OCI-LY7 (cell line): ENCODE results near the gene PDIA2. TPM values are rescaled to one million over a fixed set of nuclear protein-coding genes. Genes with fewer than 3 reads are reported as not detected.

ENCODE experiments used
- Bru-seq: library from RNA; stranded (reverse); fragments of 400-500 nt; gene quantifications from one replicate; lab custom pipeline; 2021; lab: Mats Ljungman, UMichigan
- BruChase-seq, 2 experiments: library from RNA; stranded (reverse); fragments of 400-500 nt; gene quantifications; one replicate each; lab custom pipeline; 2021; lab: Mats Ljungman, UMichigan
- BruUV-seq: library from RNA; stranded (reverse); fragments of 400-500 nt; replicated peaks from 2 replicates; lab custom pipeline; 2021; lab: Mats Ljungman, UMichigan
- CTCF ChIA-PET: fragments of 300-600 bp; sonication (Branson Sonifier 250); formaldehyde crosslinking; loops from one replicate; lab custom pipeline; 2022; ENCODE audit warnings: antibody characterized with exemption; ENCODE audit not compliant: unreplicated experiment; lab: Charles Lee
- POLR2A ChIA-PET: fragments of 300-600 bp; sonication (Branson Sonifier 250); formaldehyde crosslinking; loops from one replicate; lab custom pipeline; 2022; ENCODE audit warnings: antibody characterized with exemption; lab: Charles Lee
- DNase-seq: peaks from one replicate; pipeline ENCODE4 v3.0.0-alpha.2; 2015; ENCODE audit warnings: low spot score
- H2AFZ ChIP-seq: fragments of 200-600 bp; sonication (generic), shearing (Covaris generic); 2 replicates; pipeline ENCODE4 v1.6.1; 2014; ENCODE audit warnings: mild to moderate bottlenecking, antibody characterized with exemption, low read length, moderate library complexity
- H3K27ac ChIP-seq: fragments of 200-600 bp; sonication (generic); 2 replicates; pipeline ENCODE4 v1.5.1; 2014; ENCODE audit warnings: mixed run types, low read depth, mild to moderate bottlenecking, moderate library complexity, low read length, inconsistent platforms; ENCODE audit not compliant: poor library complexity, severe bottlenecking
- H3K36me3 ChIP-seq: fragments of 200-600 bp; sonication (generic); 2 replicates; pipeline ENCODE4 v1.6.1; 2014; ENCODE audit warnings: mild to moderate bottlenecking, antibody characterized with exemption, low read length, moderate library complexity, mixed read lengths; ENCODE audit not compliant: insufficient read depth
- H3K4me1 ChIP-seq: fragments of 200-600 bp; sonication (generic); 2 replicates; pipeline ENCODE4 v1.5.1; 2014; ENCODE audit warnings: mild to moderate bottlenecking, low read length; ENCODE audit not compliant: insufficient read depth, poor library complexity, severe bottlenecking
- H3K4me2 ChIP-seq: fragments of 200-600 bp; sonication (generic); 2 replicates; pipeline ENCODE4 v1.6.1; 2014; ENCODE audit warnings: mild to moderate bottlenecking, low read length
- H3K4me3 ChIP-seq: fragments of 200-600 bp; sonication (generic); 2 replicates; pipeline ENCODE4 v1.5.1; 2014; ENCODE audit warnings: mild to moderate bottlenecking, low read depth, low read length; ENCODE audit not compliant: poor library complexity, severe bottlenecking
- H3K79me2 ChIP-seq: fragments of 200-600 bp; sonication (generic); 2 replicates; pipeline ENCODE4 v1.6.1; 2016; ENCODE audit warnings: low read depth, mild to moderate bottlenecking, low read length, moderate library complexity, mixed read lengths; ENCODE audit not compliant: insufficient read depth
- H3K9me2 ChIP-seq: fragments of 200-600 bp; sonication (generic); 2 replicates; pipeline ENCODE4 v1.6.1; 2016; ENCODE audit warnings: mild to moderate bottlenecking, low read length, mixed read lengths; ENCODE audit not compliant: insufficient read depth
- H3K9me3 ChIP-seq: fragments of 200-600 bp; sonication (generic); 2 replicates; pipeline ENCODE4 v1.6.1; 2014; ENCODE audit warnings: mild to moderate bottlenecking, mixed run types, low read length, mixed read lengths
- H4K20me1 ChIP-seq: fragments of 200-600 bp; sonication (generic); 2 replicates; pipeline ENCODE4 v1.6.1; 2014; ENCODE audit warnings: mild to moderate bottlenecking, antibody characterized with exemption, low read length, moderate library complexity, mixed read lengths; ENCODE audit not compliant: insufficient read depth
- EZH2phosphoT487 ChIP-seq: fragments of 200-600 bp; sonication (generic); IDR thresholded peaks from 2 replicates; pipeline ENCODE4 v1.6.1; 2018; ENCODE audit warnings: low read depth, borderline replicate concordance, mild to moderate bottlenecking, mixed run types, antibody characterized with exemption, low read length, moderate library complexity, mixed read lengths
- intact Hi-C: fragments of 100-400 bp; cut with micrococcal nuclease; formaldehyde crosslinking; loops from one replicate; pipeline ENCODE4 v1.10.0; 2022; ENCODE audit not compliant: unreplicated experiment
- long read RNA-seq: library from polyadenylated mRNA; stranded (forward); transcript quantifications from one replicate; pipeline ENCODE4 v2.0.0, GENCODE V29; 2022
- total RNA-seq, 2 experiments: library from RNA; depleted of rRNA in 1 of 2; stranded (reverse); fragments of >200 nt in 1 of 2; shearing (Covaris generic) in 1 of 2; gene quantifications; 2 replicates each; pipeline ENCODE4 v1.2.3, GENCODE V29; 2014 to 2022
- TF ChIP-seq, protein P1 (sequence below): fragments of 200-600 bp; sonication (generic); conservative IDR thresholded peaks from 2 replicates; pipeline ENCODE4 v1.5.1; 2014; ENCODE audit warnings: mild to moderate bottlenecking, antibody characterized with exemption, low read length, moderate library complexity, mixed read lengths

Gene PDIA2, protein sequence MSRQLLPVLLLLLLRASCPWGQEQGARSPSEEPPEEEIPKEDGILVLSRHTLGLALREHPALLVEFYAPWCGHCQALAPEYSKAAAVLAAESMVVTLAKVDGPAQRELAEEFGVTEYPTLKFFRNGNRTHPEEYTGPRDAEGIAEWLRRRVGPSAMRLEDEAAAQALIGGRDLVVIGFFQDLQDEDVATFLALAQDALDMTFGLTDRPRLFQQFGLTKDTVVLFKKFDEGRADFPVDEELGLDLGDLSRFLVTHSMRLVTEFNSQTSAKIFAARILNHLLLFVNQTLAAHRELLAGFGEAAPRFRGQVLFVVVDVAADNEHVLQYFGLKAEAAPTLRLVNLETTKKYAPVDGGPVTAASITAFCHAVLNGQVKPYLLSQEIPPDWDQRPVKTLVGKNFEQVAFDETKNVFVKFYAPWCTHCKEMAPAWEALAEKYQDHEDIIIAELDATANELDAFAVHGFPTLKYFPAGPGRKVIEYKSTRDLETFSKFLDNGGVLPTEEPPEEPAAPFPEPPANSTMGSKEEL
- total RNA-seq (2014; rRNA removed; shearing (Covaris generic)), result not detected in 2 replicates
- total RNA-seq (2022), result not detected in 2 replicates
- not detected for Bru-seq, nascent RNA
- percentile 18 among the genes with signal in this experiment for BruChase-seq, experiment 1, labeled RNA remaining after a 6-hour chase
- BruChase-seq, experiment 2, labeled RNA remaining after a 2-hour chase, result not detected
- long read RNA-seq, result 0 reads

DNA sequence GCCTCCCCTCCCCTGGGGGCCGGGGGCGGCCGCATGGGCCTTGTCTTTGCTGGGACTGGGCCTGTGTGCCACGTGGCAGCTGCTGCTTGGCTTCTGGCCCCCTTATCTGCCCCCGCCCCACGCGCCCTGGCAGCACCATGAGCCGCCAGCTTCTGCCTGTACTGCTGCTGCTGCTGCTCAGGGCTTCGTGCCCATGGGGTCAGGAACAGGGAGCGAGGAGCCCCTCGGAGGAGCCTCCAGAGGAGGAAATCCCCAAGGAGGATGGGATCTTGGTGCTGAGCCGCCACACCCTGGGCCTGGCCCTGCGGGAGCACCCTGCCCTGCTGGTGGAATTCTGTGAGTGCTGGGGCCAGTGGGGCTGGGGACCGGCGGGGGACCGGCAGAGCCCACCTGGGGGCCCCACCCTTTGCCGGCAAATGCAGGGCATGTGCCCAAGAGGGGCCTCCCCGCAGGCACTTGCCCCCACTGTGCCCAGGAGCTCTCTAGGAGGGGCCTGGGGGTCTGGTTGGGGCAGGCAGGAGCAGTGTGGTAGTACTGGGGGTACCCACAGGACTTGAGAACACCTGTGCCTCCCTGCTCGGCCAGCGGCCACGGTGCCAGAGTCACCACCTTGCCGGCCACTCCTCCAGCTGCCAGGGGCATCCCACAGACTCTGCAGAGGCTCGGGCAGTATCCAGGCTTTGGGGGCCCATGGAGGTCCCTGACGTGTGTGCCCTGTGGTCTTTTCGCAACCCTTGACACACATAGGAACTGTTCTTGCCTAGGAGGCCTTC lies at the start of gene PDIA2:
Gene PDIA2 (plus strand): TSS at position 132 of the 773 bp plus-strand sequence. CDS start 6 bp downstream, at position 138.
- no peak for DNase-seq

DNA sequence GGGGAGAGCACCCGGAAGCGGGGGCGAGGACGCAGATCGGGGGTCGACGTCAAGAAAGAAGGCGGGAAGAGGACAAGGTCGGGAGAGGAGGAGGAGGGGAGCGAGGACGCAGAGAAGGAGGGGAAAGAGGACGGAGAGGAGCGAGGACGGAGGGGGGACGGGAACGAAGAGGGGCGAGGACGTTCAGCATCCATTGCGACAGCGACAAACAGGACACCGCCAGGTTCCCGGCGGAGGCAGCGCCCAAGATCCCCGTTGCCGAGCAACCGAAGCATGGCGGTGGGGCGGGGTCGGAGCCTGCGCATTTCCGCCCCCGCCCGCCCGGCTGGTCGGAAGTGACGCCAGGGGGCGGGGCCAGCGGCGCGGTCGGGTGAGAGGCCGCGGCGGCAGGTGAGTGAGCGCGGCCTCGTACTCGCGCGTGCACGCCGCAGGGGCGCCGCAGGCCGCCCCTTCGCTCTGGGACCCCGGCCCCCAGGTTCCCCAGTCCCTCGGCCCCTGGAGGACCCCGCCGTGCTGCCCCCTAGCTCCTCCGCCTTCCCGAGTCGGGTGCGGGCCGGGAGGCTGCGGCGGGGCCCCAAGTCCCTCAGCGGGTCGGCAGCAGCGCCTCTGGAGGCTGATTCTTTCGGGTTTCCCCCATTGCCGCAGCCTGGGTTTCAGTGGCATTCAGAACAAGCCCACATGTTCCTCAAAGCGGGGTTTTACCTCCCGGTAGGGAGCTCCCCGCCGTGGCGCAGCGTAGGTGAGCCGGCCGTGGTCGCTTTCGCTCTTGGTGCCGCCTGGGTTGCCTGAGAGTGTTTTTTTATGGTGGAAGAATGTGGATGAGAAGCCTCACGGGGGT lies 48.3 kb upstream of the PDIA2 start, which contains the start of gene FAM234A:
Gene FAM234A (plus strand): TSS at position 354 of the 838 bp plus-strand sequence. CDS start 19,593 bp downstream, outside the sequence.
- Histone ChIP-seq H3K9me3 (no peaks in the 10 kb centered on the region), H3K79me2 (peaks cover 4% of the 10 kb centered on the region; the same call in 1 of the 2 replicates), H4K20me1 (no peaks in the 10 kb centered on the region), H2AFZ (peak within 1 kb of the TSS; percentile 47), H3K27ac (peak within 1 kb of the TSS; percentile 82), H3K36me3 (no peaks in the 10 kb centered on the region), H3K4me1 (peaks cover 18% of the 10 kb centered on the region), H3K9me2 (no peaks in the 10 kb centered on the region), H3K4me3 (peak within 1 kb of the TSS; percentile 77), H3K4me2 (peak within 1 kb of the TSS; percentile 73)
- no TSS peak for BruUV-seq
- intact Hi-C loops, result loop anchor here (2.0 kb wide), 1 partner anchor 118 kb away; the partner anchor contains the start of gene AXIN1
- POLR2A ChIA-PET, result interaction anchor here (0.5 to 1.3 kb wide), 3 partner anchors 9 to 116 kb away, joined by 3 read pairs; no protein-coding TSS in a partner anchor
- TF ChIP-seq EZH2phosphoT487, result no peak
- TF ChIP-seq, protein P1, sequence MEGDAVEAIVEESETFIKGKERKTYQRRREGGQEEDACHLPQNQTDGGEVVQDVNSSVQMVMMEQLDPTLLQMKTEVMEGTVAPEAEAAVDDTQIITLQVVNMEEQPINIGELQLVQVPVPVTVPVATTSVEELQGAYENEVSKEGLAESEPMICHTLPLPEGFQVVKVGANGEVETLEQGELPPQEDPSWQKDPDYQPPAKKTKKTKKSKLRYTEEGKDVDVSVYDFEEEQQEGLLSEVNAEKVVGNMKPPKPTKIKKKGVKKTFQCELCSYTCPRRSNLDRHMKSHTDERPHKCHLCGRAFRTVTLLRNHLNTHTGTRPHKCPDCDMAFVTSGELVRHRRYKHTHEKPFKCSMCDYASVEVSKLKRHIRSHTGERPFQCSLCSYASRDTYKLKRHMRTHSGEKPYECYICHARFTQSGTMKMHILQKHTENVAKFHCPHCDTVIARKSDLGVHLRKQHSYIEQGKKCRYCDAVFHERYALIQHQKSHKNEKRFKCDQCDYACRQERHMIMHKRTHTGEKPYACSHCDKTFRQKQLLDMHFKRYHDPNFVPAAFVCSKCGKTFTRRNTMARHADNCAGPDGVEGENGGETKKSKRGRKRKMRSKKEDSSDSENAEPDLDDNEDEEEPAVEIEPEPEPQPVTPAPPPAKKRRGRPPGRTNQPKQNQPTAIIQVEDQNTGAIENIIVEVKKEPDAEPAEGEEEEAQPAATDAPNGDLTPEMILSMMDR, result peak; percentile 79
- CTCF ChIA-PET, result interaction anchor here (0.6 to 1.0 kb wide), 2 partner anchors 29 to 118 kb away, joined by 3 read pairs; partner anchors contain the start of gene AXIN1
- peak; percentile 97 for DNase-seq

More for the DNA sequence above, at the start of gene PDIA2:
- BruUV-seq, result no TSS peak
- Histone ChIP-seq H3K27ac (no peak within 1 kb of the TSS), H3K4me3 (no peak within 1 kb of the TSS), H3K79me2 (no peaks in the 10 kb centered on the region), H3K36me3 (no peaks in the 10 kb centered on the region; the same call in 1 of the 2 replicates), H4K20me1 (no peaks in the 10 kb centered on the region), H3K4me1 (no peaks in the 10 kb centered on the region), H3K4me2 (no peak within 1 kb of the TSS), H2AFZ (no peak within 1 kb of the TSS), H3K9me2 (no peaks in the 10 kb centered on the region), H3K9me3 (no peaks in the 10 kb centered on the region)
- TF ChIP-seq, protein P1, result no peak
- TF ChIP-seq EZH2phosphoT487, result no peak
- ChIA-PET POLR2A (no interaction called here), CTCF (no interaction called here)
- intact Hi-C loops, result no loop called here
